Epithelial cell of proximal tubule (primary cell): ENCODE measurements around the gene ETV3. TPM values are rescaled to one million over a fixed set of nuclear protein-coding genes. Genes with fewer than 3 reads are reported as not detected.

ENCODE experiments used
- DNase-seq: peaks from one replicate; pipeline ENCODE4 v3.0.0-alpha.2; 2011; ENCODE audit warnings: low read depth
- H3K4me3 ChIP-seq: 2 replicates; pipeline ENCODE4 v1.5.1; 2011; ENCODE audit warnings: low read depth, mild to moderate bottlenecking, low read length
- CTCF ChIP-seq: conservative IDR thresholded peaks from 2 replicates; pipeline ENCODE4 v1.5.1; 2012; ENCODE audit warnings: low read depth, mild to moderate bottlenecking, low read length
- total RNA-seq: library from RNA; depleted of rRNA; stranded (reverse); fragments of >200 nt; gene quantifications from 2 replicates; pipeline ENCODE4 v1.2.3, GENCODE V29; 2015

ETV3 gene
- total RNA-seq, 1 donor from 2014 or later = 6.9 TPM

- H3K4me3 ChIP-seq = no peak overlapping the region
- no peak for TF ChIP-seq CTCF
- DNase-seq = no peak
Observed at GRCh38 chr1:157153746-157154145, 15.6 kb upstream of the ETV3 start.

GRCh38 chr1:157152510-157152909 lies 14.3 kb upstream of the ETV3 start:
- no peak for TF ChIP-seq CTCF
- no peak overlapping the region for H3K4me3 ChIP-seq
- no peak for DNase-seq

- H3K4me3 ChIP-seq = no peak overlapping the region
- TF ChIP-seq CTCF = no peak
Observed at GRCh38 chr1:157151506-157151905, 13.3 kb upstream of the ETV3 start.

GRCh38 chr1:157151073-157151472 lies 12.9 kb upstream of the ETV3 start:
- DNase-seq = no peak
- no peak overlapping the region for H3K4me3 ChIP-seq
- no peak for TF ChIP-seq CTCF

More at GRCh38 chr1:157151506-157151905, 13.3 kb upstream of the ETV3 start:
- no peak for DNase-seq

GRCh38 chr1:157150631-157151030 lies 12.4 kb upstream of the ETV3 start:
- no peak overlapping the region for H3K4me3 ChIP-seq
- no peak for TF ChIP-seq CTCF
- DNase-seq = no peak

GRCh38 chr1:157147906-157148700 lies 9.9 kb upstream of the ETV3 start:
- H3K4me3 ChIP-seq = no peak overlapping the region
- DNase-seq = no peak
- TF ChIP-seq CTCF = no peak

- no peak for TF ChIP-seq CTCF
- no peak for DNase-seq
- H3K4me3 ChIP-seq = no peak overlapping the region
Observed at GRCh38 chr1:157147037-157147436, 8.8 kb upstream of the ETV3 start.
